ENCODE results near the gene GUCY2C. TPM values are rescaled to one million over a fixed set of nuclear protein-coding genes. Genes with fewer than 3 reads are reported as not detected.

GUCY2C gene
- total RNA-seq, 4 donors from 2014 or later = 20.5 to 87.4 (median 77.5) TPM

GRCh38 chr12:14612898-14613445, 83.4 kb downstream of the GUCY2C start:
- in situ Hi-C loops (cut with MboI; ENCODE audit: low pct_ligation_motif_present in 1 of 4, low pct_unique_long_range_greater_than_20kb in 1 of 4, low sequenced_read_pairs in 3 of 4) (loop anchor here (10.0 to 25.0 kb wide), 3 partner anchors 101 to 378 kb away; no protein-coding TSS in a partner anchor), intact Hi-C loops (cut with DNase I; ENCODE audit: low total_unique reads) (no loop called here)
- WGBS, 2 donors (ENCODE audit: low coverage in 1 of 2) = 58% methylated on average over 3 of the region's 3 CpGs
- H3K27me3 ChIP-seq = no peaks in the 10 kb centered on the region
- no peak for DNase-seq
- peaks cover 0 to 30% (median 16%) of the 10 kb centered on the region in 4 donors for H3K4me1 ChIP-seq
- H3K4me3 ChIP-seq = no peak overlapping the region
- peaks cover 0 to 8% (median 2%) of the 10 kb centered on the region in 4 donors for H3K36me3 ChIP-seq
- peak overlapping the region in 2 of 4 donors; percentile 11 to 32 for H3K27ac ChIP-seq
- H3K9me3 ChIP-seq = peaks cover 14 to 19% of the 10 kb centered on the region in 2 donors
- TF ChIP-seq CTCF (IDR thresholded peaks at IDR 0.05) (no peak), POLR2AphosphoS5 (IDR thresholded peaks at IDR 0.05) (no peak), POLR2A (IDR thresholded peaks at IDR 0.05) (no peak), EP300 (IDR thresholded peaks at IDR 0.05; ENCODE audit: low read depth) (no peak)

GRCh38 chr12:14612250-14612649, 84.1 kb downstream of the GUCY2C start:
- Histone ChIP-seq H3K4me1 (peaks cover 0 to 30% (median 16%) of the 10 kb centered on the region in 4 donors), H3K36me3 (peaks cover 0 to 5% (median 2%) of the 10 kb centered on the region in 4 donors), H3K27ac (peak overlapping the region in 3 of 4 donors; percentile 45 to 65 (median 50)), H3K9me3 (peaks cover 20 to 26% of the 10 kb centered on the region in 2 donors), H3K27me3 (no peaks in the 10 kb centered on the region), H3K4me3 (no peak overlapping the region)
- in situ Hi-C loops (cut with MboI; ENCODE audit: low pct_ligation_motif_present in 1 of 4, low pct_unique_long_range_greater_than_20kb in 1 of 4, low sequenced_read_pairs in 3 of 4) (loop anchor here (10.0 to 25.0 kb wide), 3 partner anchors 100 to 377 kb away; no protein-coding TSS in a partner anchor), intact Hi-C loops (cut with DNase I; ENCODE audit: low total_unique reads) (no loop called here)
- no peak for DNase-seq
- peak in 1 of 3 donors; percentile 16 for TF ChIP-seq POLR2AphosphoS5 (IDR thresholded peaks at IDR 0.05)
- no peak for TF ChIP-seq POLR2A (IDR thresholded peaks at IDR 0.05)
- whole genome bisulfite sequencing, 2 donors (ENCODE audit: low coverage in 1 of 2) = 92 to 100% methylated on average over 2 to 3 of the region's 3 CpGs

- no peak for DNase-seq
- H3K4me3 ChIP-seq = no peak overlapping the region
- in situ Hi-C loops (cut with MboI; ENCODE audit: low pct_ligation_motif_present in 1 of 4, low pct_unique_long_range_greater_than_20kb in 1 of 4, low sequenced_read_pairs in 3 of 4) = loop anchor here (10.0 to 25.0 kb wide), 3 partner anchors 99 to 377 kb away; no protein-coding TSS in a partner anchor
- peaks cover 0 to 30% (median 16%) of the 10 kb centered on the region in 4 donors for H3K4me1 ChIP-seq
- H3K27ac ChIP-seq = peak overlapping the region in 3 of 4 donors; percentile 45 to 65 (median 50)
- intact Hi-C loops (cut with DNase I; ENCODE audit: low total_unique reads) = no loop called here
- 94 to 100% methylated on average over 1 to 3 of the region's 3 CpGs for WGBS, 2 donors (ENCODE audit: low coverage in 1 of 2)
- H3K27me3 ChIP-seq = no peaks in the 10 kb centered on the region
- TF ChIP-seq POLR2AphosphoS5 (IDR thresholded peaks at IDR 0.05) (no peak), CTCF (IDR thresholded peaks at IDR 0.05) (no peak), EP300 (IDR thresholded peaks at IDR 0.05; ENCODE audit: low read depth) (no peak), POLR2A (IDR thresholded peaks at IDR 0.05) (no peak)
- peaks cover 0 to 4% (median 2%) of the 10 kb centered on the region in 4 donors for H3K36me3 ChIP-seq
- H3K9me3 ChIP-seq = peaks cover 25 to 30% of the 10 kb centered on the region in 2 donors
Observed at GRCh38 chr12:14611640-14612203, 84.7 kb downstream of the GUCY2C start.

- H3K4me1 ChIP-seq = peaks cover 0 to 6% (median 0%) of the 10 kb centered on the region in 4 donors
- H3K27ac ChIP-seq = no peak overlapping the region
- H3K4me3 ChIP-seq = no peak overlapping the region
- H3K9me3 ChIP-seq = peaks cover 49 to 65% of the 10 kb centered on the region in 2 donors
- no peaks in the 10 kb centered on the region for H3K27me3 ChIP-seq
- no peak for DNase-seq
- TF ChIP-seq POLR2AphosphoS5 (IDR thresholded peaks at IDR 0.05) (no peak), POLR2A (IDR thresholded peaks at IDR 0.05) (no peak), EP300 (IDR thresholded peaks at IDR 0.05; ENCODE audit: low read depth) (no peak), CTCF (IDR thresholded peaks at IDR 0.05) (no peak)
- peaks cover 0 to 4% (median 0%) of the 10 kb centered on the region in 4 donors for H3K36me3 ChIP-seq
- intact Hi-C loops (cut with DNase I; ENCODE audit: low total_unique reads) (no loop called here), in situ Hi-C loops (cut with MboI; ENCODE audit: low pct_ligation_motif_present in 1 of 4, low pct_unique_long_range_greater_than_20kb in 1 of 4, low sequenced_read_pairs in 3 of 4) (loop anchor here in 3 of 4 donors (25.0 kb wide), 2 partner anchors 95 to 370 kb away; no protein-coding TSS in a partner anchor)
Observed at GRCh38 chr12:14607568-14607967, 88.8 kb downstream of the GUCY2C start.
